Osteoblast (primary cell): ENCODE data around the gene TEX22. TPM values are rescaled to one million over a fixed set of nuclear protein-coding genes. Genes with fewer than 3 reads are reported as not detected.

Source experiments
- DNase-seq: peaks from one replicate; pipeline ENCODE4 v3.0.0; 2011; ENCODE audit warnings: low spot score, mixed read lengths; ENCODE audit not compliant: insufficient read length; ENCODE audit errors: missing footprints
- H2AFZ ChIP-seq: 2 replicates; pipeline ENCODE4 v1.6.0; 2011; ENCODE audit warnings: mild to moderate bottlenecking, low read length
- H3K27ac ChIP-seq: 2 replicates; pipeline ENCODE4 v1.5.1; 2011; ENCODE audit warnings: mild to moderate bottlenecking, low read depth, low read length, moderate library complexity
- H3K27me3 ChIP-seq: 2 replicates; pipeline ENCODE4 v1.6.0; 2012; ENCODE audit warnings: mild to moderate bottlenecking, control low read depth, inconsistent platforms, low read length, moderate library complexity; ENCODE audit not compliant: insufficient read depth
- H3K36me3 ChIP-seq: 2 replicates; pipeline ENCODE4 v1.5.1; 2011; ENCODE audit warnings: mild to moderate bottlenecking, low read length, control low read depth, moderate library complexity; ENCODE audit not compliant: insufficient read depth
- H3K4me1 ChIP-seq: 2 replicates; pipeline ENCODE4 v1.5.1; 2011; ENCODE audit warnings: mild to moderate bottlenecking, low read length, control low read depth, moderate library complexity; ENCODE audit not compliant: insufficient read depth
- H3K4me2 ChIP-seq: 2 replicates; pipeline ENCODE4 v1.6.0; 2011; ENCODE audit warnings: mild to moderate bottlenecking, low read length; ENCODE audit not compliant: insufficient read depth
- H3K4me3 ChIP-seq: fragments of 200-600 bp; sonication (generic); 3 replicates; pipeline ENCODE4 v1.5.1; 2012; ENCODE audit warnings: mild to moderate bottlenecking, low read length, inconsistent platforms; ENCODE audit not compliant: insufficient read depth
- H3K79me2 ChIP-seq: 2 replicates; pipeline ENCODE4 v1.6.0; 2012; ENCODE audit warnings: mild to moderate bottlenecking, low read length, control low read depth, inconsistent platforms; ENCODE audit not compliant: insufficient read depth
- H3K9me3 ChIP-seq: 2 replicates; pipeline ENCODE4 v1.5.1; 2011; ENCODE audit warnings: low read depth, low read length, control low read depth
- H4K20me1 ChIP-seq: 2 replicates; pipeline ENCODE4 v1.6.0; 2012; ENCODE audit warnings: mild to moderate bottlenecking, low read length, control low read depth; ENCODE audit not compliant: insufficient read depth
- CTCF ChIP-seq: IDR thresholded peaks from 2 replicates; pipeline ENCODE4 v1.5.1; 2011; ENCODE audit warnings: mild to moderate bottlenecking, low read depth, low read length, moderate library complexity; ENCODE audit errors: extremely low read depth
- total RNA-seq: library from RNA; depleted of rRNA; stranded (reverse); fragments of >200 nt; gene quantifications from 2 replicates; pipeline ENCODE4 v1.2.3, GENCODE V29; 2012

TEX22 gene
- total RNA-seq, 1 donor: under 0.01 TPM

- H3K4me3 ChIP-seq: no peak overlapping the region
Observed at GRCh38 chr14:105377555-105378182, 20.7 kb upstream of the TEX22 start.

GRCh38 chr14:105378199-105378598 is 20.1 kb upstream of the TEX22 start:
- DNase-seq: no peak
- Histone ChIP-seq H3K9me3 (no peaks in the 10 kb centered on the region), H4K20me1 (no peaks in the 10 kb centered on the region), H3K27me3 (no peaks in the 10 kb centered on the region), H3K4me3 (no peak overlapping the region), H2AFZ (no peak overlapping the region), H3K4me2 (no peak overlapping the region), H3K27ac (no peak overlapping the region), H3K4me1 (no peaks in the 10 kb centered on the region), H3K36me3 (peaks cover 1% of the 10 kb centered on the region), H3K79me2 (no peaks in the 10 kb centered on the region)
- TF ChIP-seq CTCF: no peak

More at GRCh38 chr14:105377555-105378182, 20.7 kb upstream of the TEX22 start:
- peaks cover 2% of the 10 kb centered on the region for H3K36me3 ChIP-seq
- H3K4me2 ChIP-seq: no peak overlapping the region
- H3K27me3 ChIP-seq: no peaks in the 10 kb centered on the region
- no peak for DNase-seq
- TF ChIP-seq CTCF: no peak
- no peak overlapping the region for H2AFZ ChIP-seq
- no peaks in the 10 kb centered on the region for H4K20me1 ChIP-seq
- no peaks in the 10 kb centered on the region for H3K4me1 ChIP-seq
- no peaks in the 10 kb centered on the region for H3K79me2 ChIP-seq
- no peaks in the 10 kb centered on the region for H3K9me3 ChIP-seq
- no peak overlapping the region for H3K27ac ChIP-seq

- H3K4me2 ChIP-seq: no peak overlapping the region
- no peaks in the 10 kb centered on the region for H3K79me2 ChIP-seq
- no peaks in the 10 kb centered on the region for H3K9me3 ChIP-seq
- no peak for DNase-seq
- no peak overlapping the region for H3K4me3 ChIP-seq
- no peak overlapping the region for H3K27ac ChIP-seq
- H2AFZ ChIP-seq: no peak overlapping the region
- H3K27me3 ChIP-seq: no peaks in the 10 kb centered on the region
- H4K20me1 ChIP-seq: no peaks in the 10 kb centered on the region
- H3K4me1 ChIP-seq: no peaks in the 10 kb centered on the region
- no peaks in the 10 kb centered on the region for H3K36me3 ChIP-seq
- no peak for TF ChIP-seq CTCF
Observed at GRCh38 chr14:105378873-105379685, 19.3 kb upstream of the TEX22 start.

- H3K4me3 ChIP-seq: no peak overlapping the region
- H3K79me2 ChIP-seq: no peaks in the 10 kb centered on the region
- no peak overlapping the region for H2AFZ ChIP-seq
- H3K27me3 ChIP-seq: no peaks in the 10 kb centered on the region
- H3K4me2 ChIP-seq: no peak overlapping the region
- no peaks in the 10 kb centered on the region for H4K20me1 ChIP-seq
- no peak overlapping the region for H3K27ac ChIP-seq
- no peak for TF ChIP-seq CTCF
- H3K36me3 ChIP-seq: no peaks in the 10 kb centered on the region
- peak; percentile 89 for DNase-seq
- no peaks in the 10 kb centered on the region for H3K9me3 ChIP-seq
- no peaks in the 10 kb centered on the region for H3K4me1 ChIP-seq
Observed at GRCh38 chr14:105379946-105380345, 18.4 kb upstream of the TEX22 start.
